ENCODE data around the gene CDA. TPM values are rescaled to one million over a fixed set of nuclear protein-coding genes. Genes with fewer than 3 reads are reported as not detected.

Gene CDA
- total RNA-seq, 1 donor: 0.27 TPM

DNA sequence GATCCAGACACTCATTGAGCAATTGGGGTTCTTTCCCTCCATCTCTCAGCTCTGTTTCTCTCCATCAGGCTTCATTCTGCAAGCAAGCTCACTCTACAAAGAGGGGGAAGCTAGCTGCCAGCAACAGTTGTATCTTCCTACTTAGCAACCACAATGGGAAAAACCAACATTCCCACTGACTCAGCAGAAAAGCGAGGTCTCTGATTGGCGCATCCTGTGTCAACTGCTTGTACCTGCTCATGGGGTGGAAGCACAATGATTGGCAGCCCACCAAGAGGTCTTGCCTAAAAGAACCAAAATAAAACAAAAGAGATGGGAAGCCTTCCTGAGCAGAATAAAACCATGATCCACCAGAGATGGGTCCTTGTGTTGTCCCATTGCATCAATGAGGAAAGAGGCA, 4.0 kb upstream of the CDA start:
- no peak overlapping the region for H3K4me3 ChIP-seq (ENCODE audit: low read depth, low read length)
- peak; percentile 43 for DNase-seq (ENCODE audit: low read depth)
- TF ChIP-seq, protein P1, sequence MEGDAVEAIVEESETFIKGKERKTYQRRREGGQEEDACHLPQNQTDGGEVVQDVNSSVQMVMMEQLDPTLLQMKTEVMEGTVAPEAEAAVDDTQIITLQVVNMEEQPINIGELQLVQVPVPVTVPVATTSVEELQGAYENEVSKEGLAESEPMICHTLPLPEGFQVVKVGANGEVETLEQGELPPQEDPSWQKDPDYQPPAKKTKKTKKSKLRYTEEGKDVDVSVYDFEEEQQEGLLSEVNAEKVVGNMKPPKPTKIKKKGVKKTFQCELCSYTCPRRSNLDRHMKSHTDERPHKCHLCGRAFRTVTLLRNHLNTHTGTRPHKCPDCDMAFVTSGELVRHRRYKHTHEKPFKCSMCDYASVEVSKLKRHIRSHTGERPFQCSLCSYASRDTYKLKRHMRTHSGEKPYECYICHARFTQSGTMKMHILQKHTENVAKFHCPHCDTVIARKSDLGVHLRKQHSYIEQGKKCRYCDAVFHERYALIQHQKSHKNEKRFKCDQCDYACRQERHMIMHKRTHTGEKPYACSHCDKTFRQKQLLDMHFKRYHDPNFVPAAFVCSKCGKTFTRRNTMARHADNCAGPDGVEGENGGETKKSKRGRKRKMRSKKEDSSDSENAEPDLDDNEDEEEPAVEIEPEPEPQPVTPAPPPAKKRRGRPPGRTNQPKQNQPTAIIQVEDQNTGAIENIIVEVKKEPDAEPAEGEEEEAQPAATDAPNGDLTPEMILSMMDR (IDR thresholded peaks at IDR 0.05; ENCODE audit: insufficient read depth, low read length): no peak

DNA sequence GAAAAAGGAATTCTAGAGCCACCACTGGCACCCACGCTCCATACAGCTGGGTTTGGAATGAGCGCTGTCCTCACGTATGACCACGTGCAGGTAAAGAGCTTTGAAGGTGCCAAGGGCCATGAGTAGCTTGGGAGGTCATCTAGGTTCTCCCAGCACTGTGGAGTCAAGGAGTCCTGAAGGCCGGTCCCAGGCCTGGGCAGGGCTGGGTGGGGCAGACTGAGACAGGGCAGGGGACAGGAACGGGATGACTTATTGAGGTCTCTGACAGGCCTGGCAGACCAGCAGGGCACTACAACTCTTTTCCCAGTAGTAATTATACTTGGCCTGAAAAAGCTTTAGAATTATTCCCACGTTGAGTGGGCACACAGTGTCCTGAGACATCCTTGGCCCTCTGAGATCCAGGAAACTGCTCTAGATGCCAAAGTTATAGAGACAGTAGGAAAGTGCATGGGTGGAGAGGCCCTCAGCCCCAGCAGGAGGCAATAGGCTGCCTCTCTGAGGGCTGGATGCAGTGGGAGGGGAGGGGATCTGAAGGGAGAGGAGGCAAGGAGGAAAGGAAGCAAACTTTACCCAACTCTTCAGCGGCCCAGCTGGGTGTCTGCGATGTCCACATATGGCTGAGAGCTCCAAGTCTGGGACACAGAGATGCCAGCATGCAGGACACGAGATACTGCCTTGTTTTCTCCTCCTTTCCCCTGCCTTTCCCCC, 1.8 kb upstream of the CDA start:
- peak; percentile 19 for DNase-seq (ENCODE audit: low read depth)
- no peak overlapping the region for H3K4me3 ChIP-seq (ENCODE audit: low read depth, low read length)
- TF ChIP-seq, protein P1 (IDR thresholded peaks at IDR 0.05; ENCODE audit: insufficient read depth, low read length): peak; percentile 24

DNA sequence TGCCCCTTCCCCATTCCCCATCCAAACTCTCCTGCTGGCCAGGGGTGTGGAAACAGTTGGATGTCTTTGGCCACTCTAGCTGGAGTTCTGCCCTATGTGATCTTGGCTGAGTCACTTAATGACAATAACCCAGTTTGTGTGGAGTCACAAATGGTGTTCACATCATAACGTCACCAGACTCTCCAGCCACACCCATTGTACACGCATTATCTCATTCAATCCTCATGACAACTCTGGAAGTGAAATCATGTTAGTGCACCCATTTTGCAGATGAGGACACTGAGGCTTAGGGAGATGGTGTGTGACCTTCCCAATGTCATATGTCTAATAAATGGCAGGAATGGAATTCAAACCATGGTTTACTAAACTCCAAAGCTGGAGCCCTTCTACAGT, 1.2 kb upstream of the CDA start:
- TF ChIP-seq, protein P1 (IDR thresholded peaks at IDR 0.05; ENCODE audit: insufficient read depth, low read length): no peak
- no peak overlapping the region for H3K4me3 ChIP-seq (ENCODE audit: low read depth, low read length)
- peak; percentile 60 for DNase-seq (ENCODE audit: low read depth)

- peak overlapping the region; percentile 3 for H3K4me3 ChIP-seq (ENCODE audit: low read depth, low read length)
- TF ChIP-seq, protein P1 (IDR thresholded peaks at IDR 0.05; ENCODE audit: insufficient read depth, low read length): no peak
- peak; percentile 72 for DNase-seq (ENCODE audit: low read depth)
Measured at GRCh38 chr1:20589331-20590278, 708 bp downstream of the CDA start.

DNA sequence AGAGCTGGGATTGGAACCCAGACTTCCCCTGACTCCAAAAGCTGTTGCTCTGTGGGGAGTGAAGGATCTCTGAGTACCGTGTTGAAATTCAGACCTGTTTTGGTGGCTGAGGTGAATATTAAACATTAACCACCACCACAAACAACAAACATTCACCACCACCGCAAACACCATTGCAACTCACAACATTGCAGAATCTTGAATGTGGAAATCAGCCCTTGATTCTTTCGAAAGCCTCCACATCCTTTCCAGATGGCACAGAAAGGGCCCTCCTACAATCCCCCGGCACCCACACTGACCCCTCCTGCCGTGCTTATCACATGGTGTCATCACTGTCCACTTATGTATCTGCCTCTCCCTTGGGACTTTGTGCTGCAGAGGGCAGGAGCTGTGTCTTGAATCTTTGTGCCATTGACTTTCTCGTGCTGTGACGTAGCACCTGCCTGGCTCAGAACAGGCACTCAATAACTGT, 1.4 kb downstream of the CDA start:
- TF ChIP-seq, protein P1 (IDR thresholded peaks at IDR 0.05; ENCODE audit: insufficient read depth, low read length): no peak
- H3K4me3 ChIP-seq (ENCODE audit: low read depth, low read length): no peak overlapping the region
- peak; percentile 47 for DNase-seq (ENCODE audit: low read depth)

GRCh38 chr1:20593756-20594155, 4.9 kb downstream of the CDA start:
- DNase-seq (ENCODE audit: low read depth): no peak
- no peak overlapping the region for H3K4me3 ChIP-seq (ENCODE audit: low read depth, low read length)
- TF ChIP-seq, protein P1 (IDR thresholded peaks at IDR 0.05; ENCODE audit: insufficient read depth, low read length): no peak
